Brain pericyte (primary cell): ENCODE data around the gene RSL24D1.
"Not testable (repeated sequence)": the region's sequence is repeated elsewhere in the genome, so short reads cannot be mapped to it uniquely, and the experiment has no call there.

Source experiments
- DNase-seq: peaks from one replicate; pipeline ENCODE4 v3.0.0-alpha.2; 2012; ENCODE audit warnings: low read depth, low spot score

The RSL24D1 gene

DNA sequence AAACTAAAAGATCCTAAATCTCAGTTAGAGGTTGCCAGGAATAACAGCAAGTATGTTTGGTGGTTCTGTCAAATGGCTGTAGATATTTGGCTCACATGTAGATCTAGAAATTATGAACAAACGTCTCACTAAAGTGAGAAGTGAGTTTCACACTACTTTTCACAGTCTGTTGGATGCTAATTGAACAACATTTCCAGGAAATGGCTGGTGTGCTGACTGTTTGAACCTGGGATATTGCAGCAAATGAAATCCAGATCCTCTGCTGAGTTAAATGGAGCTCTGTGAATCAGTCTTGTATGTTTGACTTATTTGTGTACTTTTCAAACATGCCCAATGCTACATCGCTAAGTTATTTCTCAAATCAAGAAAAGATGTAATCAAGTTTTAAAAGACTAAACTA is 21.3 kb upstream of the RSL24D1 start:
- DNase-seq, result no peak

DNA sequence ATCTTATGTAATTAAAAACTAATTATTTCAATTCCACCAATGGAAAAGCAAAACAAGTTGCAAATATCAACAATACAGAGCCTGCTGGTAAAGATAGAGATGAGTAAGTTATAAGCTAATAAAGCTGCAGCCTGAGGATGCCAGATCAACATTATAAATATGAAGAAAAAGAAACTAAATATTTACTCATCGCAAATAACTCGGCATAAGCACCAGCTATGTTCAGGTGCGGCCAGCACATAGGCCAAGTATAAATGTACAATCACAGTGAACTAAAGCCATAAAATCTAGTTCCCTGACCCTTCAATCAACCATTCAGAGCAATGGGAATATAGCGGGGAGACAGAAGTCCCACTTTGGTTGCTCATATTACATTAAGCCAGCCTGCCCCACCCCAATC is 7.7 kb upstream of the RSL24D1 start:
- DNase-seq, result no peak

- no peak for DNase-seq
These were observed 5.5 kb upstream of the RSL24D1 start for GRCh38 chr15:55202206-55202605.

- no peak for DNase-seq
These were observed 2.0 kb upstream of the RSL24D1 start for GRCh38 chr15:55198706-55199105.

GRCh38 chr15:55197719-55198118 is 978 bp upstream of the RSL24D1 start:
- no peak for DNase-seq

DNA sequence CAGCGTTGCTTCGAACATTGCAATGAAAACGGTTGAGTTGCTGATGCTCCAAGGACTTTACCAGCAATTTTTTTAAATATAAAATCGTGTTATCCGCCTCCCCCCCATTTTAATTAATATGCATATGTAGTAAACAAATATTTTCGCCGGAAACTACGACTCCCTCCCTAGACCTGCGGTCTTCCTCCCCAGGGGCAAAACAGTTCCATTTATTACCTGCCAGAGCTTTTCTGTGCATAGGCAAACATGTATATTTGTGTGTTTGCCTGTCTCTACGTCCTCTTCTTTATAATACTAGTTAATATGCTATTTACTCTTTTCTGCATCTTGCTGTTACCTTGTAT is 593 bp upstream of the RSL24D1 start:
- no peak for DNase-seq

GRCh38 chr15:55195996-55196395 is 745 bp downstream of the RSL24D1 start:
- DNase-seq, result no peak

- DNase-seq, result no peak
These were observed 2.5 kb downstream of the RSL24D1 start for GRCh38 chr15:55194256-55194655.

- DNase-seq, result no peak
These were observed 10.4 kb downstream of the RSL24D1 start for GRCh38 chr15:55186331-55186730.

GRCh38 chr15:55183679-55184078 is 13.1 kb downstream of the RSL24D1 start:
- no peak for DNase-seq

- DNase-seq, result no peak
These were observed 17.6 kb downstream of the RSL24D1 start for GRCh38 chr15:55179141-55179540.

GRCh38 chr15:55170361-55170760 is 26.4 kb downstream of the RSL24D1 start:
- DNase-seq, result no peak

DNA sequence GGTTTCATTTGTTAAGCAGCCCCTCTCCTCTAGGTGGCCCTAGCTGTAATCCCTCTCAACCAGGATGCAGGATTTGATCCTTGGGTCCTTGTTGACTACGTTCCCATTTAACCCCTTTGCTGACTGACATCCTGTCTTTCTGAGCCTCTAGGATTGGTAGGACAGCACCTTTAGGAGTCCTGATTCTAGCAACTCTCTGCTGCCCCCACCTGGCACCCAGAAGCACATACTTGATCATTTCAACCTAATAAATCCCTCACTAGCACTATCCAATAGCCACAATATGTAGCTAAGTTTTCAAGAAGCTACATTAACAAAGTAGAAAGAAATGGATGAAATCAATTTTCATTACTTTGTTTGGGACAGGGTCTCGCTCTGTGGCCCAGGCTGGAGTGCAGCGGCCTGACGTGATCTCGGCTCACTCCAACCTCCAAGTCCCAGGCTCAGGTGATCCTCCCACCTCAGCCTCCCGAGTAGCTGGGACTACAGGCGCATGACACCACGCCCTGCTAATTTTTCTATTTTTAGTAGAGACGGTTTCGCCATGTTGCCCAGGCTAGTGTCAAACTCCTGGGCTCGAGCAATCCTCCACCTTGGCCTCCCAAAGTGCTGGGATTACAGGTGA is 28.3 kb downstream of the RSL24D1 start:
- no peak for DNase-seq

GRCh38 chr15:55164284-55164683 is 32.5 kb downstream of the RSL24D1 start:
- no peak for DNase-seq

GRCh38 chr15:55151631-55152030 is 45.1 kb downstream of the RSL24D1 start:
- no peak for DNase-seq

DNA sequence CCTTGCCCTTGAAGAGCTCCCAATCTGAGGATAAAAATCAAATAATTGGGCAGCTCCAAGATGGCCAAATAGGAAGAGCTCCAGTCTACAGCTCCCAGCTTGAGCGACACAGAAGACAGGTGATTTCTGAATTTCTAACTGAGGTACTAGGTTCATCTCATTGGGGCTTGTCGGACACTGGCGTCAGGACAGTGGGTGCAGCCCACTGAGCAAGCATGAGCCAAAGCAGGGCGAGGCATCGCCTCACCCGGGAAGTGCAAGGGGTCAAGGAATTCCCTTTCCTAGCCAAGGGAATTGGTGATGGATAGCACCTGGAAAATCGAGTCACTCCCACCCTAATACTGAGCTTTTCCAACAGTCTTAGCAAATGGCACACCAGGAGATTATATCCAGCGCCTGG is 53.6 kb downstream of the RSL24D1 start:
- DNase-seq, result not testable (repeated sequence)

DNA sequence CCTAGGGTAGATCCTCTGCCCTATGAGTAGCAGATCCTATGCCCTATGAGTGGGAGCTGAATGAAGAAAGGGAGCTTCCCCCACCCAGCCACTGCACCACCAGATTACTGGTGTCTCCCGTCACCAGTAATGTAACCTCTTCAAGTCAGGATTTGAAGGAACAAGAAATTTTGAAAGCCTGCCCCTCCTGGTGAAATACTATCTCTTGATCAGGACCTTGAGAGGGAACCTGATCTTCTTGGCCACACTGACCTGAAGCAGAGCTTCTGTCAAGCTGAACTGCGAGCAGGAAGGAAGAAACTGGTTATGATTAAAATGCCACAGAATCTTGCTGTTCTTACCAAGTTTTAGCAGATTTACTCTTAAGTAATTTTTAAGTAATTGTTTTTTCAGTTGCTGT is 62.8 kb downstream of the RSL24D1 start:
- DNase-seq, result no peak

DNA sequence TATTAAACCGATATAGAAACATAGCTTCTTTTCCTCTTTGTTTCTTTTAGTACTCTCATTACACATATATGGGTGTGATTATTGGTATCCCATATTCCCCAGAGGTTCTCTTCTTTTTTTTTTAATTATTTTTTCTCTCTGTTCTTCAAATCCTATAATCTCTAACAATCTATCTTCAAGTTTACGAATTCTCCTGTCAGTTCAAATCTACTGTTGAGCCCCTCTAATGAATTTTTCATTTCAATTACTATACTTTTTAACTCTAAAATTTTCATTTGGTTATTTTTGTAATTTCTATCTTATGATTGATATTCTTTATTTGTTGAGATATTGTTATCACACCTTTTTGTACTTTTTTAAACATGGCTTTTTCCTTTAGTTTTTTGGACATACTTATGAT is 64.1 kb downstream of the RSL24D1 start:
- no peak for DNase-seq
